Ishikawa (cell line): ENCODE results near the gene ST6GALNAC4.

ENCODE experiments used
- CEBPB ChIP-seq: IDR thresholded peaks from 2 replicates; pipeline ENCODE4 v1.6.1; 2012
- EP300 ChIP-seq: IDR thresholded peaks from 2 replicates; pipeline ENCODE4 v1.6.1; 2012; ENCODE audit warnings: borderline replicate concordance
- FOXM1 ChIP-seq: IDR thresholded peaks from 2 replicates; pipeline ENCODE4 v1.6.1; 2012; ENCODE audit warnings: low read depth, borderline replicate concordance
- TAF1 ChIP-seq: IDR thresholded peaks from 2 replicates; pipeline ENCODE4 v1.6.1; 2012; ENCODE audit warnings: low read depth, mild to moderate bottlenecking

DNA sequence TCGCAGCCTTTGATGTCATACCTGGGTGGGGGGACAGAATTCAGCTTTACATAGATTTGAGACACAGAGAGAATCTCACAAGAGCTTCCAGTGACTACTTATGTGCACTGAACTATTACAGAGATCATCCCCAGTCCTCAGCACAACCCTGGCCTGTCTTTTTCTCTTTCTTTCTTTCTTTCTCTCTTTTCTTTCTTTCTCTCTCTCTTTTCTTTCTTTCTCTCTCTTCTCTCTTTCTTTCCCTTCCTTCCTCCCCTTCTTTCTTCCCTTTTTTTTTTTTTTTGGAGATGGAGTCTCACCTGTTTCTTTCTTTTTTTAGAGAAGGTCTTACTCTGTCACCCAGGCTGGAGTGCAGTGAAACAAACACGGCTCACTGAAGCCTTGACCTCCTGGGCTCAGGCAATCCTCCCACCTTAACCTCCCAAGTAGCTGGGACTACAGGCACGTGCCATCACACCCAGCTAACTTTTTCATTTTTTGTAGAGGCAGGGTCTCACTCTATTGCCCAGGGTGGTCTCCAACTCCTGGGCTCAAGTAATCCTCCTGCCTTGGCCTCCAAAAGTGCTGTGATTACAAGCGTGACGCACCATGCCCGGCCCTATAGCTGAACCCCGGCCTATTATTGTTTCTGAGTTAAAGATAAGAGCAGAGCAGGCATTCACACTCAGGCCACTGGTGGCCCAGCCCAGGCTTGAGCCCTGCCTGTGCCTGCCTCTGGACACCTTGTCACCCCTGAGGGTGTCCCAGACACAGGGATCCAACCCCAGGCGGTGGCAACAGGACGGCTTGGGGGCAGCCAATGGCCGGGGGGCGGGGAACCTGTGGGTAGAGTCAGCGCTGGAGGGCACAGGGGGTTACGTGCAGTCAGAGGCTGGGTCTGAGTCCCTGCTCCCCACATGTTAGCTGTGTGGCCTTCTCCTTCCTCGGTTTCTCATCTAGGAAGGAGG lies 9.4 kb upstream of the ST6GALNAC4 start:
- no peak for TF ChIP-seq CEBPB
- no peak for TF ChIP-seq TAF1
- TF ChIP-seq FOXM1, result no peak
- no peak for TF ChIP-seq EP300
